ENCODE measurements around the gene UBE2D1.

DNA sequence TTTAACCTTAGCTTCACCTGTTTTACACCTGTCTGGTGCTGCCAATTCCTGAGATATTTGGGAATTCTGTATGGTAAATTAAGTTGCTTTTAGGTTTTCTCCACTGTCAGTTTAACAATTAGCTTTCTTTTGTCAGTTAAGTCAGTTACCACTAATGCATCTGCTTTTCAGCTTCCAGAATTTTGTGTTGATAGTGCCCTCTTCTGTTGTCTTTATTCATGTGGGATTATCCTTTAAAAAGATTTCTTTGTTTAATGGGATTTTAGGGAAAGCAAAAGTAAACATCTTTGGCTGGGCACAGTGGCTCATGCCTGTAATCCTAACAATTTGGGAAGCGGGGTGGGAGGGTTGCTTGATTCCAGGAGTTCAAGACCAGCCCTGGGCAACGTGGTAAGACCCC is 58.5 kb downstream of the UBE2D1 start:
- TF ChIP-seq, protein P1, sequence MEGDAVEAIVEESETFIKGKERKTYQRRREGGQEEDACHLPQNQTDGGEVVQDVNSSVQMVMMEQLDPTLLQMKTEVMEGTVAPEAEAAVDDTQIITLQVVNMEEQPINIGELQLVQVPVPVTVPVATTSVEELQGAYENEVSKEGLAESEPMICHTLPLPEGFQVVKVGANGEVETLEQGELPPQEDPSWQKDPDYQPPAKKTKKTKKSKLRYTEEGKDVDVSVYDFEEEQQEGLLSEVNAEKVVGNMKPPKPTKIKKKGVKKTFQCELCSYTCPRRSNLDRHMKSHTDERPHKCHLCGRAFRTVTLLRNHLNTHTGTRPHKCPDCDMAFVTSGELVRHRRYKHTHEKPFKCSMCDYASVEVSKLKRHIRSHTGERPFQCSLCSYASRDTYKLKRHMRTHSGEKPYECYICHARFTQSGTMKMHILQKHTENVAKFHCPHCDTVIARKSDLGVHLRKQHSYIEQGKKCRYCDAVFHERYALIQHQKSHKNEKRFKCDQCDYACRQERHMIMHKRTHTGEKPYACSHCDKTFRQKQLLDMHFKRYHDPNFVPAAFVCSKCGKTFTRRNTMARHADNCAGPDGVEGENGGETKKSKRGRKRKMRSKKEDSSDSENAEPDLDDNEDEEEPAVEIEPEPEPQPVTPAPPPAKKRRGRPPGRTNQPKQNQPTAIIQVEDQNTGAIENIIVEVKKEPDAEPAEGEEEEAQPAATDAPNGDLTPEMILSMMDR (IDR thresholded peaks at IDR 0.05; ENCODE audit: low read depth, low read length, poor library complexity, severe bottlenecking), result no peak
- TF ChIP-seq EZH2phosphoT487 (IDR thresholded peaks at IDR 0.05; ENCODE audit: borderline replicate concordance, low read length), result no peak
